Frontal cortex (tissue), 4 donors: ENCODE results near the gene RPL12. TPM values are rescaled to one million over a fixed set of nuclear protein-coding genes. Genes with fewer than 3 reads are reported as not detected.

ENCODE experiments used
- DNase-seq, 2 donors: peaks; one replicate each; pipeline ENCODE4 v3.0.0; 2012; ENCODE audit warnings: low spot score in 2 of 2
- FAIRE-seq: peaks from 2 replicates; lab custom pipeline; 2012; peaks lifted over from hg19 to GRCh38; lab: Jason Lieb, UNC
- total RNA-seq: library from RNA; depleted of rRNA; stranded (reverse); fragments of >200 nt; gene quantifications from one replicate; pipeline ENCODE4 v1.2.3, GENCODE V29; 2014
- donor health status: control.
- donor health status: control.
- donor health status: control.

The RPL12 gene
- total RNA-seq, 1 donor from 2014 or later: 717 TPM

- no peak for FAIRE-seq
- DNase-seq: no peak
Measured at GRCh38 chr9:127444921-127445850, 6.0 kb downstream of the RPL12 start.

- DNase-seq (no peak), FAIRE-seq (no peak)
Measured at GRCh38 chr9:127444283-127444920, 6.8 kb downstream of the RPL12 start.

GRCh38 chr9:127438394-127438793 lies 12.8 kb downstream of the RPL12 start:
- no peak for FAIRE-seq
- DNase-seq: no peak

- FAIRE-seq: no peak
- DNase-seq: no peak
Measured at GRCh38 chr9:127437497-127438264, 13.5 kb downstream of the RPL12 start.

- no peak for FAIRE-seq
- DNase-seq: no peak
Measured at GRCh38 chr9:127430415-127430814, 20.8 kb downstream of the RPL12 start.

- no peak for DNase-seq
- FAIRE-seq: no peak
Measured at GRCh38 chr9:127428348-127428747, 22.9 kb downstream of the RPL12 start.

GRCh38 chr9:127426756-127427155 lies 24.4 kb downstream of the RPL12 start:
- DNase-seq: no peak
- FAIRE-seq: no peak

- DNase-seq (no peak), FAIRE-seq (no peak)
Measured at GRCh38 chr9:127424676-127424999, 26.6 kb downstream of the RPL12 start.

- FAIRE-seq: no peak
- peak; percentile 86 to 93 for DNase-seq
Measured at GRCh38 chr9:127423934-127424675, 27.1 kb downstream of the RPL12 start, which contains the start of gene ZNF79. ZNF79 (plus strand) TSS chr9:127424382; CDS start chr9:127424788, 406 bp downstream.

GRCh38 chr9:127423476-127423933 lies 27.7 kb downstream of the RPL12 start:
- DNase-seq (no peak), FAIRE-seq (no peak)

GRCh38 chr9:127422787-127423186 lies 28.4 kb downstream of the RPL12 start:
- FAIRE-seq: no peak

GRCh38 chr9:127422133-127422782 lies 28.9 kb downstream of the RPL12 start:
- DNase-seq (no peak), FAIRE-seq (no peak)

More at GRCh38 chr9:127422787-127423186, 28.4 kb downstream of the RPL12 start:
- DNase-seq: no peak

GRCh38 chr9:127421057-127421456 lies 30.1 kb downstream of the RPL12 start:
- no peak for FAIRE-seq

GRCh38 chr9:127419348-127419747 lies 31.9 kb downstream of the RPL12 start:
- FAIRE-seq (no peak), DNase-seq (no peak)

More at GRCh38 chr9:127421057-127421456, 30.1 kb downstream of the RPL12 start:
- DNase-seq: no peak

GRCh38 chr9:127418037-127418471 lies 33.2 kb downstream of the RPL12 start:
- no peak for DNase-seq
- no peak for FAIRE-seq

GRCh38 chr9:127417131-127418036 lies 33.8 kb downstream of the RPL12 start:
- FAIRE-seq (no peak), DNase-seq (no peak)

GRCh38 chr9:127415657-127416056 lies 35.5 kb downstream of the RPL12 start:
- no peak for FAIRE-seq

GRCh38 chr9:127415141-127415540 lies 36.1 kb downstream of the RPL12 start:
- FAIRE-seq: no peak
- no peak for DNase-seq

More at GRCh38 chr9:127415657-127416056, 35.5 kb downstream of the RPL12 start:
- no peak for DNase-seq
